HG03025 (cell line): ENCODE measurements around the gene OPCML.

Experiments used
- ATAC-seq: cut with Tn5 transposase; IDR thresholded peaks from one replicate; pipeline ENCODE4 v1.9.1; 2021; ENCODE audit warnings: mild to moderate bottlenecking, moderate library complexity; ENCODE audit not compliant: unreplicated experiment, low FRiP score

Gene OPCML

DNA sequence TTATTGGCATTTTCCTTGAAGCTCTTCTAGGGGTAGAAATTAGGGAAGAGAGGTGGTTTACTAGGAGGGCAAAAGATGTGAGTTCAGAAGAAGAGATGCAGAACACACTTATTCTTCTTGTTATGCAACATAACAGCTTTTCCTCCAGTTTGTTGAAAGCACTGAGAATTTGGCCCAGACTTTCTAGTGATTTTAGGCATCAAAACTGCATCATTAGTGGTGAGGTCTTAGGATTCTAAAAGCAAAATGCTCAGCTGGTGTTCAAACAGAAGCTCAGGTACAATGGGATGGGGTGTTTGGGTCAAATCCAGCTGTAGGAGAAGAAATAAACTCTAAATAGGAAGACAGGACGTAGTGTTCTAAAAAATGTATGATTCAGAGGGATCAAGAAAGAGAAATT lies 221.1 kb downstream of the OPCML start:
- ATAC-seq: no peak

DNA sequence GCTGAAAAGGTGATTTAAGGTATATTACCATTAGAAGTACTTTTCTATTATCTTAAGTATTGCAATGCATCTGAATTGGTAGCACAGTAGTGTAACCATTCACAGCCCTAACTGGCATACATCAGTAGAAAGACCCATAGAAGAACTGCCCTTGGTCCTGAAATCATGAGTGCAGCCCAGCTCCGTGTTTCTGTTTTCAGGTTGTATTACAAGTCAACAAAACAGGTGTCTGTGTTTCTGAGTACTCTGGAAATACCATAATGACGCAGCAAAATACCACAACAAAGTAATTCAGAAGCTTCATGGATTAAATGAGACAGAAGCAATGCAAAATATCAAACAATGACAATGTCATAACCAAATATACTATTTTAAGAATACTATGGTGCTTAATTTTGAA lies 226.3 kb downstream of the OPCML start:
- ATAC-seq: no peak

DNA sequence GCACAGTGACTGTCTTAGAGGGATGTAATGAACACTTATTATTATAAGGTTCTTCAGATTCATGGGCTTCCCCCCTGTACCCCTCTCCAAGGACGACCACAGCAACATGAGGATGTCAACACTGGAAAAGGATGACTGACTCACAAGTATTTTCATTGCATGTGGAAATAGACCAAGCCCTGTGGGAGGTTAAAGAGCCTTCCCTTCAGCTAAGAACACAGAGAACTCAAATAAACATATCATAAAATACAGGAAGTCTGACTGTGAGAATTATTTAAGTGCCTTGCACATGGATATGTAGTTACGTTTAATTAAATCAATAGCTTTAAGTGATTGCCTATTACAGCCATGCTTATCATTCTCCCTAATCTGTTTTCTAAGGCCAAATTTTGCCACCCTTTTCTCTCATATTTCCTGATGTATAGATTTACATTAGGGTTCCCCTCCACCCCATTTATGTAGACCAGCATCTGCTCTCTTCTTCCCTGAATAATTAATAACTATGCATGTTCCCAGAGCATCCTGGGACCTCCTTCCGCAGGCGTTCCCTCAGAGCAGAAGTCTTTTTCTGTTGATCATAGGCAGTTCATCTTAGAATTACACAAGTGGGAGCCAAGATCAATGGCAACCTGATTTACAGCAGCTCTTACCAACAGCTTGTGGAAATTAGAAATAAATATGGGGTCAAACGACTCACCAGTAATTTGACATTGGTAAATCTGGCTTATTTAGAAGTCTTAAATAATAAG lies 226.9 kb downstream of the OPCML start:
- ATAC-seq: no peak

DNA sequence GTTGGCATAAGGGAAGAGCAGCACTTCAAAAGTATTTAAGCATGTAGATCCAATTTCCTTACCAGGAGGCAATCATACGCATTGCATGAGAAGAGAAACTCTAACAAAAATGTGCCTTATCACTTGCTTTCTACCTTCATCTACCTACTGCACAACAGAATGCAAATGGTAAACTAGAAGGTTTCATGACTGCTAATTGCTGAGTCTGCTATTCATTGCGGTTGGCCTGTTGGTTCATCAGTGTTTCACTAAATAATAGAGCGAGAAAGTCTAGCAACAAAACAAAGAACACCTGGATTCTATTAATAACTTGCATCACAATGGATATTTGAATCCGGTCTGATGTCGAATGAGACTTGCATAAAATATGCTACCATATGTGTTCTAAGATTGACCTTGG lies 229.0 kb downstream of the OPCML start:
- no peak for ATAC-seq

DNA sequence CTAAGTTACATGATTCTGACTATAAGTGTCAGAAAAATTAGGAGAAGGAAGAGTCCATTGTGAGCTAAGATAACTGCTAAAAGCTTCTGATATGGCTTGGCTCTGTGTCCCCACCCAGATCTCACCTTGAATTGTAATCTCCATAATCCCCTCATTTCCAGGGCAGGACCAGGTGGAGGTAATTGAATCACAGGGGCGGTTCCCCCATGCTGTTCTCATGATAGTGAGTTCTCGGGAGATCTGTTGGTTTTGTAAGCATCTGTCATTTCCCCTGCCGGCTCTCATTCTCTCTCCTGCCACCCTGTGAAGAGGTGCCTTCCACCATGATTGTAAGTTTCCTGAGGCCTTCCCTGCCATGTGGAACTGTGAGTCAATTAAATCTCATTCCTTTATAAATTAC lies 230.2 kb downstream of the OPCML start:
- no peak for ATAC-seq

DNA sequence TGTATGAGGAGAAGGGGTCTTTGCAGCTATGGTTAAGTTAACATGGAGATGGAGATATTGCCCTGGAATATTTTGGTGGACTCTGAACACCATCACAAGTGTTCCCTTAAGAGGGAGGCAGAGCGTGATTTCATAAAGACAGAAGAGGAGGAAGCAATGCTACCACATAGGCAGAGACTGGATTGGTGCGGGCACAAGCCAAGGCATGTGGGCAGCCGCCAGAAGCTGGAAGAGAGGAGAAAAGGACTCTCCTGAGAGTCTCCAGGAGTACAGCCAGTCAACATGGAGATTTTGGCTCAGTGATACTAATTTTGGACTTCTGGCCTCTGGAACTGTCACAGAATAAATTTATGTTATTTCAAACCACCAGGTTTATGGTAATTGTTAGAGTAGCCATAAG lies 231.6 kb downstream of the OPCML start:
- no peak for ATAC-seq

DNA sequence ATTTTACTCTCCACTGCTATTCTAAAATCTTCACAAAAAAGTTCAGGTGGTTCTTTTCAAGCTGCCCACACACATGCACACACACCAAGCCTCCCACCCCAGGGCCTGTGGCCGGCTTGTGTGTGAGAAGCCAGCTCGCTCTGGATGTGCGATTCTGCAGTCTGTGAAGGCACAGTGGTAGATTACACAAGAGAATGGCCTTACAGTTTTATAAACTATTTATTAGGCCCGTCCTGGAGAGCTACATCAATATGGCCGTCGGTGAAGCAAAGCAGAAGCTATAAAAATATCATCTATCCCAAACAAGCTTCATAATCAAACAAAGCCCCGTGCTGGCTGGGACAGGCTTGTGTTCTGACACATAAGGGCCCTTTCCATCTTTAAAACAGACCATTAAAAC lies 240.5 kb downstream of the OPCML start:
- no peak for ATAC-seq

DNA sequence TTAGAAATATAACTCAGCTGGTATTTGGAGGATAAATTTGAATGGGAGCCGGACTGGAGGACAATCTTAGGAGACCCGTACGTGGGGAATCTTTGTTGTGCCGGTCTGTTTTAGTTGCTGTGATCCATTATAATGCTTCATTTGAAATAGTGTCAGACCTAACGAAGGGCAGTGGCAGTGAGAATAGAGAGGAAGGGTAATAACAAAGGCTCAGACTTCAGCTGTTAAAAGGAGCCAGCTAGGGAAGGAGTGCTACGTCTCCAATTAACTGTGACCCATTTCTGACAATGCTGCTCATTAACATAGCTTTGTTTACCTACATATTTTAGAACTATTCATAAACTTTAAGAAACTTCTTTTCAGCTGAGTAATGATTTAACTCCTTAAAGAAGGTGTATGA lies 246.9 kb downstream of the OPCML start:
- no peak for ATAC-seq

DNA sequence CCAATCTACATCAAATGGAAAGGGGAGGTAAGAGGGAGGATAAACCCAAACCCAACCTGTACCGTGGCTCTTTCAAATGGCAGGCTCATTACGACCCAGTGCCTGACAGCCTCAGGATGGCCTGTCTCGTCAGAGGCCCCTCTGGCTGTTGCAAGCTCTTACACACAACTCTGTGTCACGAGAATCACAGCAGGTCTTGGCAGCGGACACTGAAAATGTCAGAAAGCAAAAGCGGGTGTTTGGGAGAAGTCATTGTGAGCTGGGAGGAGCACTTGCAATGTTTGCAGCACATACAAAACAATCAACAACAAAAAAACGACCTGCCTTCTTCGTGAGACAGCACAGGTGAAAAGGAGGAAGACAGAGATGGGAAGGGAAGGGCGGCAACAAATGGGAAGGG lies 248.1 kb downstream of the OPCML start:
- no peak for ATAC-seq

DNA sequence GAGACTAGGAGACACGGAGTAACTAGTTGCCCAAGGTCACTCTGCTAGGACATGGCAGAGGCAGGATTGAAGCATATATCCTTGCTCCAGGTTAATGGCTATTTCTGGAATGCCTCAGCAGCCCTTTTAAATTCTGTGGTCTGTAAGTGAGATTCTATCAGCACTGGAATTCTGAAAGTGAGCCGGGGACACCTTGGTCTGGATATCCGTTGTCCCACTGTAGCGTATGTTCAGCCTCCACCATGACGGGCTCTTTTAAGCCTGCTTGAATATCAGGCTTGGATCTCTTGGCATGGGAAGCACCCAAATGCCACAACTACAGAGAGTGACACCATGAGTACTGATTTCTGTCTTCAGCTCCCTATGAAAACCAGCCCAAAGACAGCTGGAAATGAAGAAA lies 254.4 kb downstream of the OPCML start:
- ATAC-seq: no peak

DNA sequence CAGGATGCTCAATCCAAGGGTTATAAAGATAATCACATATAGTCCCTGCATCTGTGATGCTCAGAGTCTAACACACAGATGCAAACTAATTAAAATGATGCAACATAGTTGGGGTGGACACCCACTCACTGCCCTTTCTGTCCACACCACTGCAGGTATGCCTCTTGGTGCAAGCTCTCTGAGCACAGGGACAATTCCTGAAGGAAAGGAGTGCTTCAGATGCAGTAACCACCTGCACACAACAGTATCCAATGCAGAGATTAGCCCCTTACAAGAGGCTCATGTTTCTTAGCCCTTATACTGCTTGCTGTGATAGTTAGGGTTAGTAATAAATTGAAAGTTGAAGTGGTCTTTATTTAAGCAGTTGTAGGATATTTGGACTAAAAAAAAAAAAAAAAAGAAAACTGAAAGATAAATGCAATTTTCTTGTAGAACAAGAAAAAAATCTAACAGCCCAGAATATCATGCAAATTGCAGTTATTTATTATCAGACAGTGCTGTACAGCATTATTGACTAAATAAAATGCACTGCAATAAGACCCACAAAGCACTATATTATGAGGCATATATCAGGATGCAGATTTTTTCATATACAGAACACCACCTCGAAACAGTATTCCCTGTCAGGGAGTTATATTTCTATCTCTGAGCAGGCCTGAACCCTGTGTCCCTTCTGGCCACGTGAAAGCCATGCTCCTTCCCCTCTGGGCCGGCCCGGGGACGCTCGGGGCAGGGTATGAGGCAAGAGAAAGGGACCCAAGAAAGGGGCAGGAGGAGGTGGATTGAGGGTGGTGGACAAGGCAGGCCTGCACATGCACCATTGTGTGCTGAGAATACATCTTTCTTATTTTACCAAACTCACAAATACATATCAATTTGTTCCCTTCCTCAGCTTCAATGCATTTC lies 260.2 kb downstream of the OPCML start:
- no peak for ATAC-seq

DNA sequence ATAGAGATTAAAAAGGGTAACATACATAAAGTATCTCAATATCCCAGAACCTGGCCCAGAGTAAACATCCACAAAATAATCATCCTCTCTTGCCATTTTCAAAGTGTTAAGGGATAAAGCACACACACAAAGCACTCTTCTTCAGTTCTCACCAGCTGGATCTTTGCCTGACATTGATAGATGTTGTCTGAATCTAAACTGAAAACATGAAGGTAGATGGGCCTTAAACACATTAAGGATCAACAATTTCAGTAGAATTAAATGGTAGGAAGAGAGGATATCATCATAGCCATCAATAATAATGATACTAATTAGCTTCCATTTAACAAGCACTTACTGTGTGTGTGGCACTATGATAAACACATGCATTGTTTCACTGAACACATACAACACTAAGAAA lies 261.1 kb downstream of the OPCML start:
- ATAC-seq: no peak

DNA sequence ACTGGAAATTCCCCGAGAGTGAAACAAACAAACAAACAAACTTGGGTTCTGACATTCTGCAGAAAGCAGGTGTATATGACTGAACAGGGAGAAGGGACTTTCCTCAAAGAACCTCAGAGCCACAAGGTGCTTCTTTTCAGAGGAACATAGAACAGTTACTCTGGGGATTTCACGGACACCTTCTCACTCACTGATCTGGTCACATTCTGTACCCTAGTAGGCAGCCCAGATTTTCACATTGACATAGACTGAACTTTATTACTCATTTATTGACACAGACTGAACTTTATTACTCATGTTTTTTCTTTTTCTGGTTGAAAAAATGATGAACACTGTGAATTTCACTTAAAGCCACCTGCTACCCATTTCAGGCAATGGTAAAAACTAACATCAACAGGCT lies 263.0 kb downstream of the OPCML start:
- peak; percentile 94 for ATAC-seq

DNA sequence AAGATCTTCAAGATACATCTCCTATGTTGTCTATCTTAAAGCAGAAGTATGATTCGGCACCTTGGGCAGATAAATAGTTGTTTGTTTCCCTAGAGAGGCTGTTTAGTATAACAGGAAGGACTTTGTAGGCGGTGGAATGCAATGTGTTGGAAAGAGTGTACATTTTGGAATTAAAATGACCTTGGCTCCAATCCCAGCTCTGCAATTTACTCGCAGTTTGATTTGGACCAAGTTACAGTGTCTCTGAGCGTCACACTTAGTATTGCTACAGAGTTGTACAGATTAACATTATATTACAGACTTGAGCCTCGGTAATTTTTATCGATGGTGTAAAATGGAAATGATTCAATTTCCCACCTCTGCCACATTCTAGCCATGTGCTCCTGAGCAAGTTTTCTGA lies 265.3 kb downstream of the OPCML start:
- ATAC-seq: no peak

DNA sequence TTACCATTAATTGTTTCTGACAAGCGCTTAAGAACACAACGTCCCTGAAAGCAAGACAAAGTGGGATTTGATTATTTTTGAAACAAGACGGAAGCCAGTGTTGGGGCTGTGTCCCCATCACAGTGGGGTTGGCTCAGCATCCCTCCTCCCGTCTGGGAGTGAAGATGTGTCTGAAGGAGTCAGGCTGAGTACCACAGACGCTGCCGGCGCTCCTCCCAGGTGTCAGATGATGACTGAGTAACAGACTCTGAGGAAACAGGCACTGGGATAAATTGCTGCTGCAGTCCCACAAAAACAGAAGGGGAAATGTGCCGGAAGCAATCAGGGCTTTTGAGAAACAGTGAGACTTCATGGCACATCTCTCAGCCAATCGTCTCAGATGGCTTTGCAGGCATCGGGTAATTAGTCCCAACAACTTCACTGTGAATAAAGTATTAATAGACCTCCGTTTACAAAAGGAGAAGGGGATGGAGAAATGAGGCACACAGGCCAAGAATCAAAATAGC lies 266.7 kb downstream of the OPCML start:
- no peak for ATAC-seq

DNA sequence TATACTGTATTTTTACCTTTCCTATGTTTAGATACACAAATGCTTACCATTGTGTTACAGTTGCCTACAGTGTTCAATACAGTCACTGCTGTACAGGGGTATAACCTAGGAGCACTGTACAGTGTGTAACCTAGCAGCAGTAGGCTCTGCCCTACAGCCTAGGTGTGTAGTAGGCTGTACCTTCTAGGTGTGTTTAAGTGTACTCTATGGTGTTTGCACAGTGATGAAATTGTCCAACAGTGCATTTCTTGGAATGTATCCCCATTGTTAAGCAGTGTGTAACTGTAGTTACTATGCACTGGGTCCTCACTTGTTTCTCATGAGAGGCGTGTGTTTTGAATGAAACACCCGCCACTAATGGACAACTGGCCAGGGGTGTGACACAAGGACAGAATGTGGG lies 269.0 kb downstream of the OPCML start:
- no peak for ATAC-seq

DNA sequence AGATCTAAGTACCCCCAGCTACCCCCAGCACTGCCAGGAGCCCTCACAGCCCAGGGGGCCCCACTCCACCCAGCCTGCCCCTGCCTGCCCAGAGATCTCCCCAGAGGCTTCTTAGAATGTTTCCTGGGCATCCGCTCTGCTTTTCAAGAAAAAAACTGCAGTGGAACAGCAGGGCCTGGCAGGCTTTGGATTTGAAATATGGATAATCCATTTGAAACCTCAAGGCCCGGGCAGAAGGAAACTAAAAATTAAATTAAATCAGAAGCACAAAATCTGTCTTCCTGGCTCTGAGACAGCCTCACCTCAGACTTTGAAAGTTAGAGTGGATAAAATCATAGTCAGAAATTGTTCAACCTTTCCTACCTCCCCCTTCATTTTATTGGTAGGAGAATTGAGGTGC lies 273.6 kb downstream of the OPCML start:
- ATAC-seq: no peak

DNA sequence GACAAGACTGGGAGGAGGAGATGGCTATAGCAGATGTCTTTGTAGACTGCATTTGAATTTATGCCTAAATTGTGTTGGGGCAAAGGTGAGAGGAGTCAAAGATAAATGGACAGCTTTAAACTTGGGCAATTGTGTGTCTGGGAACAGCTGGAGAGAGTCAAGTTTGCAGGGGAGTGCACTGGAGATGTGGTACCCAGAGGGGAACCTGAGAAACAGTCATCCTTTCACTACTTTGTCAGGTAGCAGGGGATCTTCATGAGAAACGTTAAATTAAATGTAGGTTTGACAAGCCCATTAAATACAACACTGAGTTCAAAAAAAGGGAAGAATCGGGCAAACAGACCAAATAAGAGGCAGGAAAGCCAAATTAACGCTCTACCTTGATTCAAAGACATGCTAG lies 277.7 kb downstream of the OPCML start:
- ATAC-seq: no peak

DNA sequence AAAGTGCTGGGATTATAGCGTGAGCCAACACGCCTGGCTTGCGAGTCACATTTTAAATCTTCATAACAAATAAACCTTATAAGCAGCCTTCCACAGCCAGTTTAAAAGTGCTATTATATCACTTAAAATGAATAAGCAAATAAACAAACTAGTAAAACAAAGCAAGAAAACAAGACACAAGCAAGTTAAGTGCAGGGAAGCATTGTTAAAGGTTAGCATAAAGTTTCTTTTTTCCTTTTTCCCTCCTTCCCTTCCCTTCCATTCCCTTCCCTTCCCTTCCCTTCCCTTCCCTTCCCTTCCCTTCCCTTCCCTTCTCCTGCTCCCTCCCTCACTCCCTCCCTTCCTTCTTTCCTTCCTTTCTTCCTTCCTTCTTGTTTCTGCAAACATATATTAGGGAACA lies 278.7 kb downstream of the OPCML start:
- no peak for ATAC-seq

DNA sequence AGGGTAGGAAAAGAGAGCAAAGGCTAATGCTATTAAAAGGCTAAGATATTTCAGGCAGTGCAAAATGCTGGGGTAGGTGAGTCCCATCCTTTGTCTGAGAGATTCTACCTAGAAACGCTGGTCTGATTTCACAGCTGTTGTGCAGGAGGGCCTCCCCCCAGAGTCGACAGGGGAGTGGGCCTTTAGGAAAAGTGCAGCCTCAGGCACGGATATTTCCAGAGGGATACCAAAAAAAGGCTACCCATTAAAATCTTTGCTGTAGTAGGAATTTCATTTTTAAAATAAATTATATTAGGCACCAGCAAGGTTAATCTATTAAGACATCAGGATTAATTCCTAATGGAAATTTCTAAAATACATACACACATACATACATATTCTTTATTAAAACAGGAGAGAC lies 280.5 kb downstream of the OPCML start:
- no peak for ATAC-seq

DNA sequence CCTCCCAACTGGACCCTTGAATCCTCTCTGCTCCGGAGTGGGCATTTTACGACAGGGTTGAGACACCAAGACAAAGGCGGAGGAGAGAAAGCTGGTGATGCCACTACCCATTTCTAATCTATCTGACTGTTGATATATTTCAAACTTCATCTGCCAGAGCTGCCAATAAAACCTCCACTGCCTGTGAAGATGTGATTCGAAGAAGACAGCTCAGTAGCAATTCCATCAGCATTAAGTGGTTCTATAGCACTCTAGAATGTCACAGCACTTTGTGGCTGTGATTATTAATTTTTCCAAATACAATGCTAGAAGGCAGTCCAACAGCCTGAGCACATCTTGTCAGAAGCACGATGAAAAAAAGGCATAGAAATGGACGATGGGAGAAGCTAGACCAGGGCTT lies 282.8 kb downstream of the OPCML start:
- no peak for ATAC-seq

DNA sequence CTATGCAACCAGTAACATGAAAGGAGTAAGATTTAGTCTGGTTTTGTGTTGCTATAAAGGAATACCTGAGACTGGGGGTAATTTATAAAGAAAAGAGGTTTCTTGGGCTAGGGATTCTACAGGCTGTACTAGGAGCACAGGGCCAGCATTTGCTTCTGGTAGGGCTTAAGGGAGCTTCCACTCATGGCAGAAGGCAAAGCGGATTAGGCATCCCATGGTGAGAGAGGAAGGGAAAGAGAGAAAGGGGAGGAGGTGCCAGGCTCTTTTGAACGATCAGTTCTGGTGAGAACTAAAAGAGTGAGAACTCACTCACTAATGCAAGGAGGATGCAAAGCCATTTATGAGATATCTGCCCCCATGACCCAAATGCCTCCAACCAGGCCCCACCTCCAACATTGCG lies 283.2 kb downstream of the OPCML start:
- no peak for ATAC-seq
